ENCODE results near the gene POTEH. TPM values are rescaled to one million over a fixed set of nuclear protein-coding genes. Genes with fewer than 3 reads are reported as not detected.
"Not testable (repeated sequence)": the region's sequence is repeated elsewhere in the genome, so short reads cannot be mapped to it uniquely, and the experiment has no call there.

The POTEH gene
- total RNA-seq (2014; rRNA removed) (not detected in 2 replicates), Bru-seq, nascent RNA (not detected), BruChase-seq, experiment 1, labeled RNA remaining after a 6-hour chase (not detected), BruChase-seq, experiment 2, labeled RNA remaining after a 2-hour chase (not detected)
- long read RNA-seq, result 0 reads

- H3K9me2 ChIP-seq (replicated peaks; ENCODE audit: low read length); ATAC-seq; DNase-seq; H3K9ac ChIP-seq (ENCODE audit: low read length); H3K27me3 ChIP-seq (ENCODE audit: low read length); H3K9me3 ChIP-seq (ENCODE audit: low read length); H3K4me3 ChIP-seq (ENCODE audit: low read length); H4K20me1 ChIP-seq (ENCODE audit: low read length); H3K4me1 ChIP-seq (ENCODE audit: insufficient read depth, low read length); H2AFZ ChIP-seq (ENCODE audit: low read length); intact Hi-C loops (cut with micrococcal nuclease); CTCF ChIA-PET; H3K27ac ChIP-seq (ENCODE audit: low read length); H3K79me2 ChIP-seq (ENCODE audit: low read length); H3K36me3 ChIP-seq (ENCODE audit: low read depth, low read length); BruUV-seq (replicated peaks); POLR2A ChIA-PET (ENCODE audit: unreplicated experiment); H3F3A ChIP-seq (ENCODE audit: low read length, unreplicated experiment); H3K4me2 ChIP-seq (ENCODE audit: low read length): not testable (repeated sequence)
Observed at GRCh38 chr22:15689749-15690125, at the start of gene POTEH. POTEH (plus strand) TSS chr22:15690026; CDS start chr22:15690078, 52 bp downstream.

- H3K27me3 ChIP-seq (ENCODE audit: low read length); H3K9me2 ChIP-seq (replicated peaks; ENCODE audit: low read length); H3K79me2 ChIP-seq (ENCODE audit: low read length); H3K9ac ChIP-seq (ENCODE audit: low read length); H4K20me1 ChIP-seq (ENCODE audit: low read length); H3K9me3 ChIP-seq (ENCODE audit: low read length); H3K27ac ChIP-seq (ENCODE audit: low read length); CTCF ChIA-PET; H3K4me3 ChIP-seq (ENCODE audit: low read length); H3K4me1 ChIP-seq (ENCODE audit: insufficient read depth, low read length); BruUV-seq (replicated peaks); intact Hi-C loops (cut with micrococcal nuclease); H3K4me2 ChIP-seq (ENCODE audit: low read length); DNase-seq; POLR2A ChIA-PET (ENCODE audit: unreplicated experiment); H2AFZ ChIP-seq (ENCODE audit: low read length); ATAC-seq; H3K36me3 ChIP-seq (ENCODE audit: low read depth, low read length); H3F3A ChIP-seq (ENCODE audit: low read length, unreplicated experiment): not testable (repeated sequence)
Observed at GRCh38 chr22:15642288-15642861, 47.5 kb upstream of the POTEH start.

GRCh38 chr22:15651954-15652353 is 37.9 kb upstream of the POTEH start:
- H3F3A ChIP-seq (ENCODE audit: low read length, unreplicated experiment); H2AFZ ChIP-seq (ENCODE audit: low read length); H3K27me3 ChIP-seq (ENCODE audit: low read length); H3K9me3 ChIP-seq (ENCODE audit: low read length); H3K9ac ChIP-seq (ENCODE audit: low read length); H3K4me1 ChIP-seq (ENCODE audit: insufficient read depth, low read length); intact Hi-C loops (cut with micrococcal nuclease); H3K27ac ChIP-seq (ENCODE audit: low read length); DNase-seq; BruUV-seq (replicated peaks); H3K9me2 ChIP-seq (replicated peaks; ENCODE audit: low read length); CTCF ChIA-PET; ATAC-seq; H3K79me2 ChIP-seq (ENCODE audit: low read length); POLR2A ChIA-PET (ENCODE audit: unreplicated experiment); H3K4me2 ChIP-seq (ENCODE audit: low read length); H3K36me3 ChIP-seq (ENCODE audit: low read depth, low read length); H3K4me3 ChIP-seq (ENCODE audit: low read length); H4K20me1 ChIP-seq (ENCODE audit: low read length): not testable (repeated sequence)

GRCh38 chr22:15652738-15653137 is 37.1 kb upstream of the POTEH start:
- intact Hi-C loops (cut with micrococcal nuclease); H3K4me1 ChIP-seq (ENCODE audit: insufficient read depth, low read length); H3K4me3 ChIP-seq (ENCODE audit: low read length); H4K20me1 ChIP-seq (ENCODE audit: low read length); BruUV-seq (replicated peaks); H3K27ac ChIP-seq (ENCODE audit: low read length); H3K4me2 ChIP-seq (ENCODE audit: low read length); H2AFZ ChIP-seq (ENCODE audit: low read length); H3K9me3 ChIP-seq (ENCODE audit: low read length); H3K79me2 ChIP-seq (ENCODE audit: low read length); H3K9ac ChIP-seq (ENCODE audit: low read length); CTCF ChIA-PET; H3K27me3 ChIP-seq (ENCODE audit: low read length); POLR2A ChIA-PET (ENCODE audit: unreplicated experiment); DNase-seq; H3K36me3 ChIP-seq (ENCODE audit: low read depth, low read length); ATAC-seq; H3K9me2 ChIP-seq (replicated peaks; ENCODE audit: low read length); H3F3A ChIP-seq (ENCODE audit: low read length, unreplicated experiment): not testable (repeated sequence)

GRCh38 chr22:15653241-15653640 is 36.6 kb upstream of the POTEH start:
- H3K9me2 ChIP-seq (replicated peaks; ENCODE audit: low read length); H3K4me3 ChIP-seq (ENCODE audit: low read length); CTCF ChIA-PET; H2AFZ ChIP-seq (ENCODE audit: low read length); H3K9me3 ChIP-seq (ENCODE audit: low read length); POLR2A ChIA-PET (ENCODE audit: unreplicated experiment); H3K4me1 ChIP-seq (ENCODE audit: insufficient read depth, low read length); ATAC-seq; H3F3A ChIP-seq (ENCODE audit: low read length, unreplicated experiment); DNase-seq; BruUV-seq (replicated peaks); intact Hi-C loops (cut with micrococcal nuclease); H3K27me3 ChIP-seq (ENCODE audit: low read length); H4K20me1 ChIP-seq (ENCODE audit: low read length); H3K9ac ChIP-seq (ENCODE audit: low read length); H3K27ac ChIP-seq (ENCODE audit: low read length); H3K36me3 ChIP-seq (ENCODE audit: low read depth, low read length); H3K4me2 ChIP-seq (ENCODE audit: low read length); H3K79me2 ChIP-seq (ENCODE audit: low read length): not testable (repeated sequence)

GRCh38 chr22:15661102-15661501 is 28.7 kb upstream of the POTEH start:
- POLR2A ChIA-PET (ENCODE audit: unreplicated experiment); H2AFZ ChIP-seq (ENCODE audit: low read length): not testable (repeated sequence)

GRCh38 chr22:15664682-15665081 is 25.1 kb upstream of the POTEH start:
- H3K27me3 ChIP-seq (ENCODE audit: low read length); DNase-seq; H3K9ac ChIP-seq (ENCODE audit: low read length); H3F3A ChIP-seq (ENCODE audit: low read length, unreplicated experiment); H3K4me2 ChIP-seq (ENCODE audit: low read length); CTCF ChIA-PET; POLR2A ChIA-PET (ENCODE audit: unreplicated experiment); H4K20me1 ChIP-seq (ENCODE audit: low read length); H3K4me1 ChIP-seq (ENCODE audit: insufficient read depth, low read length); H2AFZ ChIP-seq (ENCODE audit: low read length); H3K79me2 ChIP-seq (ENCODE audit: low read length); intact Hi-C loops (cut with micrococcal nuclease); ATAC-seq; H3K27ac ChIP-seq (ENCODE audit: low read length); H3K4me3 ChIP-seq (ENCODE audit: low read length); H3K9me3 ChIP-seq (ENCODE audit: low read length); BruUV-seq (replicated peaks); H3K9me2 ChIP-seq (replicated peaks; ENCODE audit: low read length); H3K36me3 ChIP-seq (ENCODE audit: low read depth, low read length): not testable (repeated sequence)

More at GRCh38 chr22:15661102-15661501, 28.7 kb upstream of the POTEH start:
- H3K27ac ChIP-seq (ENCODE audit: low read length); H3F3A ChIP-seq (ENCODE audit: low read length, unreplicated experiment); H3K79me2 ChIP-seq (ENCODE audit: low read length); H3K27me3 ChIP-seq (ENCODE audit: low read length); H3K36me3 ChIP-seq (ENCODE audit: low read depth, low read length); CTCF ChIA-PET; H3K9me2 ChIP-seq (replicated peaks; ENCODE audit: low read length); BruUV-seq (replicated peaks); H4K20me1 ChIP-seq (ENCODE audit: low read length); H3K9me3 ChIP-seq (ENCODE audit: low read length); intact Hi-C loops (cut with micrococcal nuclease); ATAC-seq; H3K4me2 ChIP-seq (ENCODE audit: low read length); H3K4me3 ChIP-seq (ENCODE audit: low read length); H3K4me1 ChIP-seq (ENCODE audit: insufficient read depth, low read length); H3K9ac ChIP-seq (ENCODE audit: low read length); DNase-seq: not testable (repeated sequence)
